Measurements from ENCODE around the gene CLNK. TPM values are rescaled to one million over a fixed set of nuclear protein-coding genes. Genes with fewer than 3 reads are reported as not detected.

Gene CLNK
- total RNA-seq, 4 donors from 2014 or later, result under 0.01 to 0.73 TPM; not detected in 2

DNA sequence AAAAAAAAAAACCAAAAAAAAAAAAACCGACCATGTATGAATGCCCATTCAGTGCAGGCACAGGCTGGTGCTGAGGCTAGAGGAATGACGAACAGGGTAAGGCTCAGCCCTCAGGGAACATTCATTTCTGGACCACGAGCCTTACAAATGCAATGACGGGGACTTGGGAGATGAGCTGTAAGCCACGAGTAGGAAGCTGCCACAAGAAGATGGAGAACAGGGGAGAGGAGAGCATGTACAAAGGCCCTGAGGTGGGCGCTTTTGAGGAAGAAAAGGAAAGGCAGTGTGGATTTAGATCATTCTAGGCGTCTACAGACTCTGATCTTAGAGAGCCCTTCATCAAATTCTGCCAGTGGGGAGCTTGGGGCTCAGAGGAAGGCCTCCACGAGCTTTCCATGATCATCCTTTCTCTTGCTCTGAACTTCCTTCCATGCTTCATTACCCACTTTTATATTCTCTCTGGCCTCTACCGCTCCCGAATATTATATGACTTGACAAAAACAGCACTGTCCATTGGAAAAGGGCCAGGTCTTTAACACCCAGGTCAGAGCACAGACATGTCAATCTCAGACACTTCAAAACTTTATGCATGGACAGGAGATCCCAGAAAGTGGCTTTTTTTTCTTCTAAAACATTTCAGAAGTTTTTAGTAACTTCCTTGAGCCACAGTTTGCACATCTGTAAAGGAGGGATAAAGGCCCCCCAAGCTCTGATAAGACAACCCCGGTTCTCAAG lies 224.1 kb downstream of the CLNK start:
- peaks cover 61% of the 10 kb centered on the region for H3K27me3 ChIP-seq
- peak overlapping the region in 1 of 2 donors; percentile 44 for H3K4me3 ChIP-seq
- H3K4me1 ChIP-seq, result peaks cover 0 to 31% (median 0%) of the 10 kb centered on the region in 3 donors
- no peak overlapping the region for H3K27ac ChIP-seq
- no peak for ATAC-seq
- H3K9me3 ChIP-seq, result peaks cover 0 to 6% (median 0%) of the 10 kb centered on the region in 3 donors
- TF ChIP-seq POLR2AphosphoS5 (IDR thresholded peaks at IDR 0.05) (no peak), EP300 (IDR thresholded peaks at IDR 0.05) (no peak), POLR2A (IDR thresholded peaks at IDR 0.05) (no peak)
- TF ChIP-seq, protein P1, sequence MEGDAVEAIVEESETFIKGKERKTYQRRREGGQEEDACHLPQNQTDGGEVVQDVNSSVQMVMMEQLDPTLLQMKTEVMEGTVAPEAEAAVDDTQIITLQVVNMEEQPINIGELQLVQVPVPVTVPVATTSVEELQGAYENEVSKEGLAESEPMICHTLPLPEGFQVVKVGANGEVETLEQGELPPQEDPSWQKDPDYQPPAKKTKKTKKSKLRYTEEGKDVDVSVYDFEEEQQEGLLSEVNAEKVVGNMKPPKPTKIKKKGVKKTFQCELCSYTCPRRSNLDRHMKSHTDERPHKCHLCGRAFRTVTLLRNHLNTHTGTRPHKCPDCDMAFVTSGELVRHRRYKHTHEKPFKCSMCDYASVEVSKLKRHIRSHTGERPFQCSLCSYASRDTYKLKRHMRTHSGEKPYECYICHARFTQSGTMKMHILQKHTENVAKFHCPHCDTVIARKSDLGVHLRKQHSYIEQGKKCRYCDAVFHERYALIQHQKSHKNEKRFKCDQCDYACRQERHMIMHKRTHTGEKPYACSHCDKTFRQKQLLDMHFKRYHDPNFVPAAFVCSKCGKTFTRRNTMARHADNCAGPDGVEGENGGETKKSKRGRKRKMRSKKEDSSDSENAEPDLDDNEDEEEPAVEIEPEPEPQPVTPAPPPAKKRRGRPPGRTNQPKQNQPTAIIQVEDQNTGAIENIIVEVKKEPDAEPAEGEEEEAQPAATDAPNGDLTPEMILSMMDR (IDR thresholded peaks at IDR 0.05), result no peak
- 73 to 94% methylated on average over 6 to 11 of the region's 11 CpGs for WGBS, 2 donors (ENCODE audit: low coverage in 1 of 2)
- no peaks in the 10 kb centered on the region for H3K36me3 ChIP-seq

DNA sequence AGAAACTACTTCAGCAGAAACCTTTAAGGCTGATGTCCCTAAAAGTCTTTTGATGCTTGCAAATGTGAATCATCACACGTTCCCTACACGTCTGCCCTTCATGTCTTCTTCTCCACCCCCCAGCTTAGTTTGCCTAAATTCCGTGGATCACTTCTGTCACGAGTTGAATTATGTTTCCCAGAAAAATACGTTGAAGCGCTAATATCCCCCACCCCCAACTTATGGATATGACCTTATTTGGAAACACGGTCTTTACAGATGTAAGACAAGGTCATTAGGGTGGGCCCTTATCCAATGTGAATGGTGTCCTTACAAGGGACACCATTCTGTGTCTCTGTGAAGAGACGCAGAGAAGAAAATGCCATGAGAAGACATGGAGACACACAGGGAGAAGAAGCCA lies 225.3 kb downstream of the CLNK start:
- ATAC-seq, result no peak
- Histone ChIP-seq H3K4me1 (peaks cover 0 to 31% (median 0%) of the 10 kb centered on the region in 3 donors), H3K9me3 (peaks cover 0 to 6% (median 0%) of the 10 kb centered on the region in 3 donors), H3K4me3 (no peak overlapping the region), H3K36me3 (peaks cover 0 to 6% of the 10 kb centered on the region in 2 donors), H3K27me3 (peaks cover 50% of the 10 kb centered on the region), H3K27ac (no peak overlapping the region)
- 85 to 89% methylated on average over 6 to 7 of the region's 8 CpGs for WGBS, 2 donors (ENCODE audit: low coverage in 1 of 2)
- no peak for TF ChIP-seq POLR2A (IDR thresholded peaks at IDR 0.05)
- no peak for TF ChIP-seq EP300 (IDR thresholded peaks at IDR 0.05)
- no peak for TF ChIP-seq POLR2AphosphoS5 (IDR thresholded peaks at IDR 0.05)
- TF ChIP-seq, protein P1 (IDR thresholded peaks at IDR 0.05), result no peak

DNA sequence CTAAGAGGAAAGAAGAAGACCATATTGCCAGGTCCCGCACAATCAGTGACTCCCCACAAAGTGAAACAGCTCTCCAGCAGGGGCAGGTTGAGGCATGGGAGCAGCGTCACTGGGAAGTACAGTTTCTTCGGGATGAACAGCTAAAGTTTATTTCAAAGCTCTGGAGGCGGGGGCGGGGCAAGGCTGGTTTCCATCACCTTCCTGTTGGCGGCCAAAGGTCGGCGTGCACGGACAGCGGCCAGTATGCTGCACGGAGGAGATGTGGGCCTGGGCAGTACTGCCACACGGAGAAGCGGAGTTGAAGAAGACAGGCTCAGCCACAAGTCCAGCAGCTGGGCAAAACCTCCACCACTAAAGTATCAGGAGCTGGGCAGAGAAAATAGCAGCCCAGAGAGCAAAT lies 226.4 kb downstream of the CLNK start:
- peaks cover 0 to 31% (median 0%) of the 10 kb centered on the region in 3 donors for H3K4me1 ChIP-seq
- 49 to 60% methylated on average over 1 to 6 of the region's 13 CpGs for WGBS, 2 donors (ENCODE audit: low coverage in 1 of 2)
- H3K4me3 ChIP-seq, result peak overlapping the region in 1 of 2 donors; percentile 73

DNA sequence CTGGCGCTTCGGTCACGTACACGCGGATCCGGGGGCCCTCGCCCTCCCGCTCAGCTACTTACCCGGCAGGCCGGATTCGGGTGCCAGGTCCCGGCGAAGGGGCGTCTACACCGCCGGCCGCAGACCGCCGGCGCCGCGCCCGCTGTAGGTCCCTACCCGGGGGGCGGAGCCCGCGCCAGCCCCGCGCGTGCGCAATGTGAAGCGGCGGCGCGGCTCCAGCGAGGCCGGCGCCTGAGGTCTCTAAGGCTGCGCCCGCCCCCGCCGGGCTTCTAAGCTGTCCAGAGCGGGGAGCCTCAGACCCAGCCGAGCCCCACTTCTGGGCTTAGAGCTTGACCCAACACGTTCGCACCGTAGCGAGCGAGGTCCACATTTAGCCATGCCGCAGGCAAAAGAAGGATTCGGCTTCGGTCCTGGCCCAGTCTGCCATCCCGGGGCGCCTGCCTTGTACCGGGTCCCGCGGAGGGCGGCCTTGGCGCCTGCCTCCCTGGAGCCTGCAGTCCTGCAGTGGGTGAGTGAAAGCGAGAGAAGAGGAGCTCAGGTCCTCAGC lies 227.2 kb downstream of the CLNK start, which contains the start of gene ZNF518B:
TSS of gene ZNF518B (minus strand) at position 172 of the 547 bp plus-strand sequence. CDS start 11,098 bp downstream, outside the sequence.
- TF ChIP-seq EP300 (IDR thresholded peaks at IDR 0.05) (no peak), POLR2A (IDR thresholded peaks at IDR 0.05) (peak in 1 of 2 donors; percentile 39)
- TF ChIP-seq, protein P1 (IDR thresholded peaks at IDR 0.05), result peak in 1 of 4 experiments; percentile 22
- Histone ChIP-seq H3K27me3 (peaks cover 30% of the 10 kb centered on the region), H3K4me1 (peaks cover 0 to 31% (median 0%) of the 10 kb centered on the region in 3 donors), H3K9me3 (peaks cover 0 to 10% (median 0%) of the 10 kb centered on the region in 3 donors), H3K36me3 (peaks cover 0 to 26% of the 10 kb centered on the region in 2 donors), H3K27ac (peak within 1 kb of the TSS in 3 of 4 donors; percentile 71 to 83 (median 75)), H3K4me3 (peak within 1 kb of the TSS; percentile 55 to 73)
- 0 to 29% methylated on average over 1 of the region's 60 CpGs for WGBS, 2 donors (ENCODE audit: low coverage in 1 of 2)
- peak; percentile 84 for ATAC-seq

More for the DNA sequence above, 226.4 kb downstream of the CLNK start:
- Histone ChIP-seq H3K27me3 (peaks cover 39% of the 10 kb centered on the region), H3K27ac (no peak overlapping the region), H3K9me3 (peaks cover 0 to 10% (median 0%) of the 10 kb centered on the region in 3 donors), H3K36me3 (peaks cover 0 to 17% of the 10 kb centered on the region in 2 donors)
- no peak for ATAC-seq
- no peak for TF ChIP-seq EP300 (IDR thresholded peaks at IDR 0.05)
- TF ChIP-seq, protein P1 (IDR thresholded peaks at IDR 0.05), result no peak
- TF ChIP-seq POLR2AphosphoS5 (IDR thresholded peaks at IDR 0.05), result no peak
